H9 (cell line): ENCODE data around the gene GDF15. TPM values are rescaled to one million over a fixed set of nuclear protein-coding genes. Genes with fewer than 3 reads are reported as not detected.

Source experiments
- DNase-seq: peaks from one replicate; pipeline ENCODE4 v3.0.0-alpha.2; 2017
- H2AFZ ChIP-seq: one replicate; pipeline ENCODE4 v1.6.1; 2013; ENCODE audit warnings: mild to moderate bottlenecking, low read length, control low read depth, moderate library complexity
- H2AK5ac ChIP-seq: 2 replicates; pipeline ENCODE4 v1.6.1; 2013; ENCODE audit warnings: low read length, control low read depth, mixed read lengths; ENCODE audit not compliant: insufficient read length
- H2BK120ac ChIP-seq: one replicate; pipeline ENCODE4 v1.6.1; 2013; ENCODE audit warnings: low read depth, mild to moderate bottlenecking, low read length, control low read depth, inconsistent platforms; ENCODE audit not compliant: poor library complexity, severe bottlenecking
- H2BK12ac ChIP-seq: 2 replicates; pipeline ENCODE4 v1.6.1; 2013; ENCODE audit warnings: low read length, control low read depth, mixed read lengths, low read depth; ENCODE audit not compliant: insufficient read length
- H2BK15ac ChIP-seq: 2 replicates; pipeline ENCODE4 v1.6.1; 2013; ENCODE audit warnings: low read depth, low read length, control low read depth
- H2BK20ac ChIP-seq: one replicate; pipeline ENCODE4 v1.6.1; 2013; ENCODE audit warnings: low read depth, mild to moderate bottlenecking, low read length, control low read depth, inconsistent platforms; ENCODE audit not compliant: poor library complexity, severe bottlenecking
- H2BK5ac ChIP-seq: 2 replicates; pipeline ENCODE4 v1.6.1; 2013; ENCODE audit warnings: low read length, control low read depth, mixed read lengths; ENCODE audit not compliant: insufficient read length
- H3K14ac ChIP-seq: 2 replicates; pipeline ENCODE4 v1.6.1; 2013; ENCODE audit warnings: low read length, control low read depth; ENCODE audit not compliant: insufficient read depth
- H3K18ac ChIP-seq: 2 replicates; pipeline ENCODE4 v1.6.1; 2013; ENCODE audit warnings: low read depth, mild to moderate bottlenecking, mixed read lengths, low read length, control low read depth; ENCODE audit not compliant: insufficient read length
- H3K23ac ChIP-seq: 2 replicates; pipeline ENCODE4 v1.6.1; 2013; ENCODE audit warnings: low read length, control low read depth, mixed read lengths, low read depth; ENCODE audit not compliant: insufficient read length
- H3K23me2 ChIP-seq: 2 replicates; pipeline ENCODE4 v1.6.1; 2013; ENCODE audit warnings: low read depth, mild to moderate bottlenecking, mixed read lengths, low read length, control low read depth; ENCODE audit not compliant: insufficient read length, poor library complexity, severe bottlenecking
- H3K27ac ChIP-seq: 2 replicates; pipeline ENCODE4 v1.5.1; 2013; ENCODE audit warnings: low read length, control low read depth, mixed read lengths, low read depth; ENCODE audit not compliant: insufficient read length
- H3K27me3 ChIP-seq: 2 replicates; pipeline ENCODE4 v1.6.1; 2013; ENCODE audit warnings: low read length, control low read depth, inconsistent platforms; ENCODE audit not compliant: insufficient read depth
- H3K4ac ChIP-seq: 2 replicates; pipeline ENCODE4 v1.6.1; 2013; ENCODE audit warnings: low read depth, mild to moderate bottlenecking, control low read depth, inconsistent platforms, low read length, moderate library complexity
- H3K4me1 ChIP-seq: 2 replicates; pipeline ENCODE4 v1.6.1; 2013; ENCODE audit warnings: low read length, control low read depth, inconsistent platforms; ENCODE audit not compliant: insufficient read depth
- H3K4me2 ChIP-seq: 2 replicates; pipeline ENCODE4 v1.6.1; 2013; ENCODE audit warnings: low read length, control low read depth, mixed read lengths; ENCODE audit not compliant: insufficient read length, insufficient read depth
- H3K56ac ChIP-seq: 2 replicates; pipeline ENCODE4 v1.6.1; 2013; ENCODE audit warnings: low read depth, mild to moderate bottlenecking, mixed read lengths, low read length, control low read depth; ENCODE audit not compliant: insufficient read length
- H3K79me1 ChIP-seq: 2 replicates; pipeline ENCODE4 v1.6.1; 2013; ENCODE audit warnings: low read depth, mild to moderate bottlenecking, moderate library complexity, low read length, control low read depth, inconsistent platforms; ENCODE audit not compliant: insufficient read depth, poor library complexity, severe bottlenecking
- H3K79me2 ChIP-seq: 2 replicates; pipeline ENCODE4 v1.6.1; 2013; ENCODE audit warnings: low read length, control low read depth, inconsistent platforms; ENCODE audit not compliant: insufficient read depth
- H3K9ac ChIP-seq: 2 replicates; pipeline ENCODE4 v1.6.1; 2013; ENCODE audit warnings: low read length, control low read depth, mixed read lengths; ENCODE audit not compliant: insufficient read length; ENCODE audit errors: extremely low read depth
- H3K9me3 ChIP-seq: one replicate; pipeline ENCODE4 v1.6.1; 2013; ENCODE audit warnings: low read depth, low read length, inconsistent platforms; ENCODE audit not compliant: control insufficient read depth
- H3T11ph ChIP-seq: one replicate; pipeline ENCODE4 v1.6.1; 2013; ENCODE audit warnings: mild to moderate bottlenecking, low read length, control low read depth, inconsistent platforms
- H4K20me1 ChIP-seq: one replicate; pipeline ENCODE4 v1.6.1; 2013; ENCODE audit not compliant: control insufficient read depth, insufficient read length, insufficient read depth
- H4K5ac ChIP-seq: 2 replicates; pipeline ENCODE4 v1.6.1; 2013; ENCODE audit warnings: low read depth, mild to moderate bottlenecking, mixed read lengths, low read length, control low read depth; ENCODE audit not compliant: insufficient read length
- H4K8ac ChIP-seq: replicated peaks from 2 replicates; pipeline ENCODE4 v1.6.1; 2013; ENCODE audit warnings: low read length, control low read depth, mixed read lengths, low read depth; ENCODE audit not compliant: insufficient read length
- H4K91ac ChIP-seq: 2 replicates; pipeline ENCODE4 v1.6.1; 2013; ENCODE audit warnings: low read depth, mild to moderate bottlenecking, moderate library complexity, mixed read lengths, low read length, control low read depth; ENCODE audit not compliant: insufficient read length
- H3K27ac Mint-ChIP-seq, 3 experiments: 2 replicates in 2 of 3; 3 replicates in 1 of 3; pipeline ENCODE4 v1.8.0; 2020 to 2021; ENCODE audit warnings: mixed read lengths in 3 of 3, mild to moderate bottlenecking in 1 of 3, moderate library complexity in 1 of 3
- H3K27me3 Mint-ChIP-seq: 2 replicates; pipeline ENCODE4 v1.8.0; 2021; ENCODE audit warnings: low read depth, mild to moderate bottlenecking, moderate library complexity, mixed read lengths
- H3K36me3 Mint-ChIP-seq, 3 experiments: 2 replicates in 2 of 3; 3 replicates in 1 of 3; pipeline ENCODE4 v1.8.0; 2020 to 2021; ENCODE audit warnings: low read depth in 3 of 3, mixed read lengths in 3 of 3; ENCODE audit not compliant: insufficient read depth in 1 of 3
- H3K4me1 Mint-ChIP-seq, 2 experiments: 2 replicates each; pipeline ENCODE4 v1.8.0; 2020; ENCODE audit warnings: mixed read lengths in 2 of 2
- H3K4me3 Mint-ChIP-seq, 2 experiments: 2 replicates in 1 of 2; 3 replicates in 1 of 2; pipeline ENCODE4 v1.8.0; 2020 to 2021; ENCODE audit warnings: mild to moderate bottlenecking in 2 of 2, mixed read lengths in 2 of 2, moderate library complexity in 1 of 2
- H3K9me3 Mint-ChIP-seq, 2 experiments: 2 replicates in 1 of 2; 3 replicates in 1 of 2; pipeline ENCODE4 v1.8.0; 2020; ENCODE audit warnings: mild to moderate bottlenecking in 2 of 2, mixed read lengths in 2 of 2, moderate library complexity in 1 of 2
- CTCF ChIP-seq: fragments of 200-600 bp; sonication (generic); conservative IDR thresholded peaks from 3 replicates; pipeline ENCODE4 v1.8.0; 2021; ENCODE audit warnings: antibody characterized with exemption, mild to moderate bottlenecking
- WGBS: extraction: QIAGEN DNeasy Blood & Tissue Kit; methylation state at CpG from one replicate; pipeline ENCODE4 v1.1.7; 2013; ENCODE audit warnings: missing lambda C conversion rate, low lambda C conversion rate, mixed read lengths; ENCODE audit not compliant: insufficient read length; ENCODE audit errors: extremely low coverage; 5-methylcytosine and 5-hydroxymethylcytosine counted together
- total RNA-seq: library from RNA; stranded (reverse); gene quantifications from 2 replicates; pipeline ENCODE4 v1.2.1, GENCODE V29; 2021

Gene GDF15
- total RNA-seq, 1 experiment from 2014 or later: 5.7 TPM

- peaks cover 20 to 21% of the 10 kb centered on the region in 2 experiments for H3K4me1 Mint-ChIP-seq
- Histone ChIP-seq H2AFZ (no peak overlapping the region), H4K20me1 (no peaks in the 10 kb centered on the region), H2BK120ac (no peak overlapping the region), H3K9me3 (no peaks in the 10 kb centered on the region), H3K56ac (no peak overlapping the region), H4K5ac (no peak overlapping the region), H3K27ac (no peak overlapping the region), H3K4me2 (no peak overlapping the region), H3K23ac (no peak overlapping the region), H3K79me2 (no peaks in the 10 kb centered on the region), H2AK5ac (no peak overlapping the region), H4K91ac (no peak overlapping the region), H2BK5ac (no peak overlapping the region), H3K4me1 (no peaks in the 10 kb centered on the region), H4K8ac (no peak overlapping the region), H2BK20ac (no peak overlapping the region), H2BK15ac (no peak overlapping the region), H3K18ac (no peak overlapping the region), H3T11ph (no peak overlapping the region), H3K9ac (no peak overlapping the region), H3K79me1 (no peaks in the 10 kb centered on the region), H2BK12ac (no peak overlapping the region), H3K27me3 (no peaks in the 10 kb centered on the region), H3K14ac (no peak overlapping the region), H3K23me2 (no peaks in the 10 kb centered on the region), H3K4ac (no peak overlapping the region)
- no peak overlapping the region for H3K4me3 Mint-ChIP-seq
- no peak overlapping the region for H3K27ac Mint-ChIP-seq
- no CpG with 5 or more reads among the region's 12 CpGs for WGBS
- H3K9me3 Mint-ChIP-seq: no peaks in the 10 kb centered on the region; a peak in 2 of 5 replicates
- TF ChIP-seq CTCF: peak; percentile 90
- peaks cover 3 to 60% (median 8%) of the 10 kb centered on the region in 3 experiments; a peak in 6 of 7 replicates for H3K36me3 Mint-ChIP-seq
- no peaks in the 10 kb centered on the region for H3K27me3 Mint-ChIP-seq
- DNase-seq: no peak
Measured at GRCh38 chr19:18349524-18350128, 36.3 kb upstream of the GDF15 start.
